Measurements from ENCODE around the gene ADGRV1.
"Not testable (repeated sequence)": the region's sequence is repeated elsewhere in the genome, so short reads cannot be mapped to it uniquely, and the experiment has no call there.

- TF ChIP-seq POLR2AphosphoS5 (IDR thresholded peaks at IDR 0.05; ENCODE audit: low read depth, low read length); POLR2A (IDR thresholded peaks at IDR 0.05; ENCODE audit: low read depth, low read length); TAF1 (IDR thresholded peaks at IDR 0.05; ENCODE audit: borderline replicate concordance, low read depth, low read length): not testable (repeated sequence)
Measured at GRCh38 chr5:90668079-90668565, 109.5 kb downstream of the ADGRV1 start.
